HepG2 (cell line): ENCODE data around the gene APRT. TPM values are rescaled to one million over a fixed set of nuclear protein-coding genes. Genes with fewer than 3 reads are reported as not detected.

Experiments
- ATAC-seq: fragments of 200-7000 bp; cut with Tn5 transposase; 3 replicates; pipeline ENCODE4 v1.9.1; 2020; ENCODE audit warnings: mild to moderate bottlenecking, moderate library complexity
- BruUV-seq: library from RNA; stranded (reverse); fragments of 400-500 nt; replicated peaks from 2 replicates; lab custom pipeline; 2021; lab: Mats Ljungman, UMichigan
- CTCF ChIA-PET: fragments of 300-600 bp; formaldehyde crosslinking; extraction: SDS; loops from one replicate; lab custom pipeline; 2021; ENCODE audit warnings: low total read pairs, inconsistent platforms, low intra/inter-chr PET ratio; lab: Yijun Ruan, JAX
- POLR2A ChIA-PET: fragments of 350-600 bp; sonication (Branson Sonifier 250); formaldehyde crosslinking; loops from one replicate; lab custom pipeline; 2020; ENCODE audit warnings: antibody characterized with exemption, inconsistent platforms; lab: Yijun Ruan, JAX
- DNase-seq: peaks from one replicate; pipeline ENCODE4 v3.0.0-alpha.2; 2015; ENCODE audit warnings: low spot score
- FAIRE-seq: peaks from 3 replicates; lab custom pipeline; 2011; peaks lifted over from hg19 to GRCh38; lab: Jason Lieb, UNC
- H2AFZ ChIP-seq: one replicate; pipeline ENCODE4 v1.6.1; 2011; ENCODE audit warnings: low read length, inconsistent platforms
- H3K27ac ChIP-seq: fragments of 300-600 bp; 3 replicates; pipeline ENCODE4 v1.8.0; 2011; ENCODE audit warnings: mixed run types, mild to moderate bottlenecking, mixed read lengths, low read length, inconsistent platforms; ENCODE audit not compliant: insufficient read depth; ENCODE audit errors: extremely low read length
- H3K27me3 ChIP-seq, 2 experiments: fragments of 200-600 bp in 1 of 2; 2 replicates in 1 of 2; 3 replicates in 1 of 2; pipeline versions ENCODE4 v1.6.0 to v1.8.0; 2011; ENCODE audit warnings: low read length in 2 of 2, mild to moderate bottlenecking in 2 of 2, moderate library complexity in 2 of 2, inconsistent platforms in 1 of 2; ENCODE audit not compliant: insufficient read depth in 2 of 2, control insufficient read depth in 1 of 2
- H3K36me3 ChIP-seq, 2 experiments: fragments of 200-600 bp in 1 of 2; replicated peaks in 1 of 2; 2 replicates in 1 of 2; 3 replicates in 1 of 2; pipeline versions ENCODE4 v1.5.1 to v1.8.0; 2011; ENCODE audit warnings: low read length in 2 of 2, inconsistent platforms in 1 of 2; ENCODE audit not compliant: insufficient read depth in 2 of 2, control insufficient read depth in 1 of 2
- H3K4me1 ChIP-seq: 2 replicates; pipeline ENCODE4 v1.5.1; 2012; ENCODE audit warnings: low read length, inconsistent platforms; ENCODE audit not compliant: insufficient read depth
- H3K4me2 ChIP-seq: 2 replicates; pipeline ENCODE4 v1.6.0; 2011; ENCODE audit warnings: low read depth, low read length, inconsistent platforms
- H3K4me3 ChIP-seq, 3 experiments: fragments of 200-600 bp in 1 of 3; sonication (generic), shearing (Covaris generic) in 1 of 3; replicated peaks in 1 of 3; 2 replicates each; pipeline ENCODE4 v1.5.1; 2011 to 2016; ENCODE audit warnings: low read length in 3 of 3, inconsistent platforms in 2 of 3, low read depth in 2 of 3, mild to moderate bottlenecking in 2 of 3, control low read depth in 1 of 3, mixed read lengths in 1 of 3; ENCODE audit not compliant: insufficient read depth in 1 of 3
- H3K79me2 ChIP-seq: one replicate; pipeline ENCODE4 v1.6.1; 2011; ENCODE audit warnings: low read length, inconsistent platforms; ENCODE audit not compliant: insufficient read depth
- H3K9ac ChIP-seq: 2 replicates; pipeline ENCODE4 v1.6.0; 2011; ENCODE audit warnings: mild to moderate bottlenecking, low read depth, low read length, inconsistent platforms; ENCODE audit not compliant: insufficient read depth
- H3K9me3 ChIP-seq: 2 replicates; pipeline ENCODE4 v1.5.1; 2012; ENCODE audit warnings: mild to moderate bottlenecking, low read length
- H4K20me1 ChIP-seq: 2 replicates; pipeline ENCODE4 v1.6.0; 2011; ENCODE audit warnings: inconsistent platforms, mild to moderate bottlenecking, low read length, moderate library complexity; ENCODE audit not compliant: insufficient read depth
- EED ChIP-seq: sonication (generic); formaldehyde crosslinking; IDR thresholded peaks from 2 replicates; pipeline ENCODE4 v1.5.0; 2020; ENCODE audit warnings: mild to moderate bottlenecking, missing genetic modification reagents
- GZF1 ChIP-seq: sonication (generic); formaldehyde crosslinking; IDR thresholded peaks from 2 replicates; pipeline ENCODE4 v1.5.1; 2020; ENCODE audit warnings: mild to moderate bottlenecking, missing genetic modification reagents
- NBN ChIP-seq: fragments of 450-650 bp; conservative IDR thresholded peaks from 2 replicates; pipeline ENCODE4 v1.6.1; 2017
- NR2F6 ChIP-seq, 2 experiments: IDR thresholded peaks; 2 replicates each; pipeline ENCODE4 v1.6.1; 2016; ENCODE audit warnings: antibody characterized with exemption in 1 of 2, mild to moderate bottlenecking in 1 of 2
- PLRG1 ChIP-seq: fragments of 450-650 bp; conservative IDR thresholded peaks from 2 replicates; pipeline ENCODE4 v1.6.1; 2016
- RFX5 ChIP-seq: IDR thresholded peaks from 2 replicates; pipeline ENCODE4 v1.6.1; 2011; ENCODE audit warnings: low read depth, low read length, improper control_type of control experiment
- TSC22D2 ChIP-seq: sonication (generic); formaldehyde crosslinking; IDR thresholded peaks from 2 replicates; pipeline ENCODE4 v1.5.1; 2020; ENCODE audit warnings: missing genetic modification reagents, mild to moderate bottlenecking, borderline replicate concordance
- ZKSCAN8 ChIP-seq: IDR thresholded peaks from 2 replicates; pipeline ENCODE4 v1.6.1; 2016; ENCODE audit warnings: borderline replicate concordance, missing genetic modification reagents, missing compliant biosample characterization
- ZNF570 ChIP-seq: sonication (generic); formaldehyde crosslinking; IDR thresholded peaks from 2 replicates; pipeline ENCODE4 v1.4.0; 2020; ENCODE audit warnings: mild to moderate bottlenecking, missing genetic modification reagents, borderline replicate concordance
- ZNF576 ChIP-seq: sonication (generic); formaldehyde crosslinking; IDR thresholded peaks from 2 replicates; pipeline ENCODE4 v1.4.0; 2020; ENCODE audit warnings: mild to moderate bottlenecking, missing genetic modification reagents
- ZNF580 ChIP-seq: IDR thresholded peaks from 2 replicates; pipeline ENCODE4 v1.6.1; 2016; ENCODE audit warnings: low read depth, borderline replicate concordance
- ZNF605 ChIP-seq: sonication (generic); formaldehyde crosslinking; IDR thresholded peaks from 2 replicates; pipeline ENCODE4 v1.8.0; 2022; ENCODE audit warnings: mild to moderate bottlenecking, missing genetic modification reagents
- ZNF883 ChIP-seq: sonication (generic); formaldehyde crosslinking; IDR thresholded peaks from 2 replicates; pipeline ENCODE4 v1.5.1; 2020; ENCODE audit warnings: mild to moderate bottlenecking, missing genetic modification reagents; ENCODE audit errors: not compliant biosample characterization
- WGBS: methylation state at CpG from one replicate; pipeline ENCODE4 v1.1.6; 2017; ENCODE audit warnings: low lambda C conversion rate; 5-methylcytosine and 5-hydroxymethylcytosine counted together
- in situ Hi-C: cut with HindIII; loops from 2 replicates; pipeline ENCODE4 v1.10.0; 2017; ENCODE audit warnings: low pct_unique_long_range_greater_than_20kb; ENCODE audit not compliant: extremely low pct_ligation_motif_present
- intact Hi-C: fragments of 100-400 bp; cut with micrococcal nuclease; formaldehyde crosslinking; loops from one replicate; pipeline ENCODE4 v1.10.0; 2022; ENCODE audit not compliant: unreplicated experiment
- polyA plus RNA-seq, 8 experiments: library from polyadenylated mRNA; depleted of rRNA in 3 of 8; stranded (reverse) in 7 of 8; unstranded in 1 of 8; fragments of >200 nt; fragmentation: Illumina TruSeq in 4 of 8; extraction: Trizol in 4 of 8; gene quantifications; 2 replicates each; pipeline versions ENCODE4 v1.2.1 to v1.2.3, GENCODE V29; 2011 to 2016; ENCODE audit warnings: low read depth in 4 of 8, missing spikeins in 1 of 8, mixed read lengths in 1 of 8; ENCODE audit not compliant: insufficient read depth in 1 of 8
- total RNA-seq, 5 experiments: library from RNA; depleted of rRNA; stranded (reverse); fragments of >200 nt; fragmentation: Illumina TruSeq; extraction: Trizol; gene quantifications; 2 replicates each; pipeline ENCODE4 v1.2.3, GENCODE V29; 2016; ENCODE audit warnings: low read depth in 1 of 5
- TF ChIP-seq, protein P1 (sequence below): sonication (generic); formaldehyde crosslinking; IDR thresholded peaks from 2 replicates; pipeline ENCODE4 v1.4.0; 2020; ENCODE audit warnings: low read depth, mild to moderate bottlenecking, missing genetic modification reagents
- TF ChIP-seq, protein P2 (sequence below): sonication (generic); formaldehyde crosslinking; IDR thresholded peaks from 2 replicates; pipeline ENCODE4 v1.8.1; 2022; ENCODE audit warnings: low read depth, mild to moderate bottlenecking, missing genetic modification reagents
- TF ChIP-seq, protein P3 (sequence below): sonication (generic); formaldehyde crosslinking; IDR thresholded peaks from 2 replicates; pipeline ENCODE4 v1.5.0; 2020; ENCODE audit warnings: missing genetic modification reagents, mild to moderate bottlenecking, borderline replicate concordance

Gene APRT
- total and polyA plus RNA-seq, 2 of the 13 experiments (the other 11 are each of a cell fraction or from before 2014, with no cell fraction given): 155 to 242 TPM

DNA sequence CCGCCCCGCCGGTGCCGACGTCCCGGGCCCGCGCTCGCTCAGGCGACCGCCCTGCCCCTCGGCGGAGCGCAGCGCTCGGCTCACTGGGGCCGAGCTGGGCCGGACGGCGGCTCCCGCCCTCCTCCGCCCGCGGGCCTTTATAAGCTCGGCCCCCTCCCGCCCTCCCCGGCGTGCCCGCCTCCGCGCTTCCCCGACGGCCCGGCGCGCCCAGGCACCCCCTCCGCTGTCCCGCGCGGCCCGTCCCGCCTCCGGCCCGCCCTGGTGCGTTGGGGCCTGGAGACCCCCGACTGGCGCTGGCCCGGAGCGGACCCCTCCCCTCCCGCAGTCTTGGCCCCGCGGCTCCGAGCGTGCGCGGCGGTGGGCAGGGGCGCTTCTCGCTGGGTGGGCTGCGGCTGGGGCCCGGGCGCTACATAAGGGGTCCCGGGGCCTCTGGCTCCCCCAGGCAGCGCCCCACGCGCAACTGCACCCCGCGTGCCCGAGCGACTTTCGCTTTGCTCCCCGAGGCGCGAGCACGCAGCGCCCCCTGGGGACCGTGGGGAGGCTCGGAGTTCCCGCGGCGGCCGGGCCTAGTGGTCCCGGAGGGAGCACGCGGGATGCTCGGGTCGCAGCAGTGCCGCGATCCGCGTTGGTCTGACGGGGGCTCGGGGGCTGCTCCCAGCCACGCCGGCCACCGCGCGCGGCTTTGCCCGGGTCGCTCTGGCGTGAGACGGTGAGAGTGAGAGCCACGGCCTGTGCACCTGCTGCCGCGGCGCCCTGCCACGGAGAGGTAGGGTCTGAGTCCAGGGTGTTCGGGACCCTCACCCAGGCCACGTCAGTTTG is 26.4 kb downstream of the APRT start, which contains the start of gene PIEZO1:
PIEZO1 (minus strand) TSS at position 115 of the 819 bp plus-strand sequence. CDS start 256 bp downstream, outside the sequence.
- Histone ChIP-seq H3K4me3 (peak within 1 kb of the TSS; percentile 73 to 87 (median 85)), H3K79me2 (peaks cover 41% of the 10 kb centered on the region), H3K27me3 (no peaks in the 10 kb centered on the region; a peak in 1 of 5 replicates), H3K9me3 (no peaks in the 10 kb centered on the region), H3K9ac (peak within 1 kb of the TSS; percentile 82), H3K4me1 (peaks cover 76% of the 10 kb centered on the region), H3K27ac (peak within 1 kb of the TSS; percentile 70), H4K20me1 (peaks cover 26% of the 10 kb centered on the region; the same call in 1 of the 2 replicates), H3K36me3 (no peaks in the 10 kb centered on the region), H3K4me2 (peak within 1 kb of the TSS; percentile 97), H2AFZ (no peak within 1 kb of the TSS)
- WGBS: 23% methylated on average over 14 of the region's 110 CpGs
- ChIA-PET POLR2A (interaction anchor here (0.6 to 5.4 kb wide), 8 partner anchors 12 to 408 kb away, joined by 3 to 36 read pairs (median 5); no protein-coding TSS in a partner anchor), CTCF (interaction anchor here (0.6 to 2.9 kb wide), 6 partner anchors 13 to 54 kb away, joined by 3 to 10 read pairs (median 6); no protein-coding TSS in a partner anchor)
- no peak for FAIRE-seq
- in situ Hi-C loops: no loop called here
- ATAC-seq: peak; percentile 37
- BruUV-seq: no TSS peak
- DNase-seq: no peak
- intact Hi-C loops: loop anchor here (2.0 kb wide), 1 partner anchor 15 kb away; no protein-coding TSS in a partner anchor
- no peak for TF ChIP-seq NR2F6 (IDR thresholded peaks at IDR 0.05)
- peak; percentile 43; the same call in 1 of the 2 replicates for TF ChIP-seq NR2F6 (CRISPR knock-in tag; IDR thresholded peaks at IDR 0.05)
- TF ChIP-seq, protein P1, sequence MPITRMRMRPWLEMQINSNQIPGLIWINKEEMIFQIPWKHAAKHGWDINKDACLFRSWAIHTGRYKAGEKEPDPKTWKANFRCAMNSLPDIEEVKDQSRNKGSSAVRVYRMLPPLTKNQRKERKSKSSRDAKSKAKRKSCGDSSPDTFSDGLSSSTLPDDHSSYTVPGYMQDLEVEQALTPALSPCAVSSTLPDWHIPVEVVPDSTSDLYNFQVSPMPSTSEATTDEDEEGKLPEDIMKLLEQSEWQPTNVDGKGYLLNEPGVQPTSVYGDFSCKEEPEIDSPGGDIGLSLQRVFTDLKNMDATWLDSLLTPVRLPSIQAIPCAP (CRISPR knock-in tag): no peak
- peak; percentile 70 for TF ChIP-seq ZNF883 (CRISPR knock-in tag)
- no peak for TF ChIP-seq RFX5
- TF ChIP-seq GZF1: peak; percentile 76
- TF ChIP-seq, protein P2, sequence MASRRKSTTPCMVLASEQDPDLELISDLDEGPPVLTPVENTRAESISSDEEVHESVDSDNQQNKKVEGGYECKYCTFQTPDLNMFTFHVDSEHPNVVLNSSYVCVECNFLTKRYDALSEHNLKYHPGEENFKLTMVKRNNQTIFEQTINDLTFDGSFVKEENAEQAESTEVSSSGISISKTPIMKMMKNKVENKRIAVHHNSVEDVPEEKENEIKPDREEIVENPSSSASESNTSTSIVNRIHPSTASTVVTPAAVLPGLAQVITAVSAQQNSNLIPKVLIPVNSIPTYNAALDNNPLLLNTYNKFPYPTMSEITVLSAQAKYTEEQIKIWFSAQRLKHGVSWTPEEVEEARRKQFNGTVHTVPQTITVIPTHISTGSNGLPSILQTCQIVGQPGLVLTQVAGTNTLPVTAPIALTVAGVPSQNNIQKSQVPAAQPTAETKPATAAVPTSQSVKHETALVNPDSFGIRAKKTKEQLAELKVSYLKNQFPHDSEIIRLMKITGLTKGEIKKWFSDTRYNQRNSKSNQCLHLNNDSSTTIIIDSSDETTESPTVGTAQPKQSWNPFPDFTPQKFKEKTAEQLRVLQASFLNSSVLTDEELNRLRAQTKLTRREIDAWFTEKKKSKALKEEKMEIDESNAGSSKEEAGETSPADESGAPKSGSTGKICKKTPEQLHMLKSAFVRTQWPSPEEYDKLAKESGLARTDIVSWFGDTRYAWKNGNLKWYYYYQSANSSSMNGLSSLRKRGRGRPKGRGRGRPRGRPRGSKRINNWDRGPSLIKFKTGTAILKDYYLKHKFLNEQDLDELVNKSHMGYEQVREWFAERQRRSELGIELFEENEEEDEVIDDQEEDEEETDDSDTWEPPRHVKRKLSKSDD (CRISPR knock-in tag): no peak; the same call in 1 of the 2 replicates
- TF ChIP-seq, protein P3, sequence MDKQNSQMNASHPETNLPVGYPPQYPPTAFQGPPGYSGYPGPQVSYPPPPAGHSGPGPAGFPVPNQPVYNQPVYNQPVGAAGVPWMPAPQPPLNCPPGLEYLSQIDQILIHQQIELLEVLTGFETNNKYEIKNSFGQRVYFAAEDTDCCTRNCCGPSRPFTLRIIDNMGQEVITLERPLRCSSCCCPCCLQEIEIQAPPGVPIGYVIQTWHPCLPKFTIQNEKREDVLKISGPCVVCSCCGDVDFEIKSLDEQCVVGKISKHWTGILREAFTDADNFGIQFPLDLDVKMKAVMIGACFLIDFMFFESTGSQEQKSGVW: no peak
- peak; percentile 65; the same call in 1 of the 2 replicates for TF ChIP-seq TSC22D2 (CRISPR knock-in tag)
- peak; percentile 97 for TF ChIP-seq EED
- peak; percentile 79; the same call in 1 of the 2 replicates for TF ChIP-seq ZNF580
- no peak for TF ChIP-seq NBN
- TF ChIP-seq ZNF576 (CRISPR knock-in tag): no peak
- no peak for TF ChIP-seq ZNF570
- TF ChIP-seq PLRG1: no peak
- no peak for TF ChIP-seq ZKSCAN8 (CRISPR knock-in tag)
- no peak for TF ChIP-seq ZNF605 (CRISPR knock-in tag)
